ENCODE data around the gene TIMELESS. TPM values are rescaled to one million over a fixed set of nuclear protein-coding genes. Genes with fewer than 3 reads are reported as not detected.
A peak's percentile ranks its signal among the peaks of the same experiment; 100 is the strongest.

TIMELESS gene
- total RNA-seq, 3 donors from 2014 or later, result 7.7 to 14.3 (median 8.4) TPM

- Histone ChIP-seq H3K36me3 (ENCODE audit: low read depth) (no peaks in the 10 kb centered on the region), H3K9me3 (no peaks in the 10 kb centered on the region), H3K4me1 (ENCODE audit: low read depth) (peaks cover 9% of the 10 kb centered on the region), H3K4me3 (peak overlapping the region; percentile 72)
- intact Hi-C loops (cut with DNase I, micrococcal nuclease), result no loop called here
- DNase-seq (peak; percentile 51 to 68 (median 60)), ATAC-seq (peak; percentile 59)
- TF ChIP-seq, protein P1, sequence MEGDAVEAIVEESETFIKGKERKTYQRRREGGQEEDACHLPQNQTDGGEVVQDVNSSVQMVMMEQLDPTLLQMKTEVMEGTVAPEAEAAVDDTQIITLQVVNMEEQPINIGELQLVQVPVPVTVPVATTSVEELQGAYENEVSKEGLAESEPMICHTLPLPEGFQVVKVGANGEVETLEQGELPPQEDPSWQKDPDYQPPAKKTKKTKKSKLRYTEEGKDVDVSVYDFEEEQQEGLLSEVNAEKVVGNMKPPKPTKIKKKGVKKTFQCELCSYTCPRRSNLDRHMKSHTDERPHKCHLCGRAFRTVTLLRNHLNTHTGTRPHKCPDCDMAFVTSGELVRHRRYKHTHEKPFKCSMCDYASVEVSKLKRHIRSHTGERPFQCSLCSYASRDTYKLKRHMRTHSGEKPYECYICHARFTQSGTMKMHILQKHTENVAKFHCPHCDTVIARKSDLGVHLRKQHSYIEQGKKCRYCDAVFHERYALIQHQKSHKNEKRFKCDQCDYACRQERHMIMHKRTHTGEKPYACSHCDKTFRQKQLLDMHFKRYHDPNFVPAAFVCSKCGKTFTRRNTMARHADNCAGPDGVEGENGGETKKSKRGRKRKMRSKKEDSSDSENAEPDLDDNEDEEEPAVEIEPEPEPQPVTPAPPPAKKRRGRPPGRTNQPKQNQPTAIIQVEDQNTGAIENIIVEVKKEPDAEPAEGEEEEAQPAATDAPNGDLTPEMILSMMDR (IDR thresholded peaks at IDR 0.05), result no peak
Observed at GRCh38 chr12:56469007-56469930, 20.0 kb upstream of the TIMELESS start.

GRCh38 chr12:56468216-56469006 is 19.2 kb upstream of the TIMELESS start, which contains the start of gene SPRYD4:
TSS of gene SPRYD4 (plus strand) at chr12:56468578. CDS start at chr12:56468592, 14 bp downstream.
- H3K4me1 ChIP-seq (ENCODE audit: low read depth), result peaks cover 9% of the 10 kb centered on the region
- peak; percentile 95 to 96 (median 95) for DNase-seq
- intact Hi-C loops (cut with DNase I, micrococcal nuclease), result no loop called here
- H3K36me3 ChIP-seq (ENCODE audit: low read depth), result no peaks in the 10 kb centered on the region
- no peaks in the 10 kb centered on the region for H3K9me3 ChIP-seq
- ATAC-seq, result peak; percentile 98
- TF ChIP-seq, protein P1 (IDR thresholded peaks at IDR 0.05), result peak; percentile 31
- H3K4me3 ChIP-seq, result peak within 1 kb of the TSS; percentile 72

GRCh38 chr12:56462565-56462964 is 13.3 kb upstream of the TIMELESS start:
- TF ChIP-seq, protein P1 (IDR thresholded peaks at IDR 0.05), result no peak
- no peaks in the 10 kb centered on the region for H3K36me3 ChIP-seq (ENCODE audit: low read depth)
- intact Hi-C loops (cut with DNase I, micrococcal nuclease), result no loop called here
- H3K9me3 ChIP-seq, result no peaks in the 10 kb centered on the region
- H3K4me1 ChIP-seq (ENCODE audit: low read depth), result no peaks in the 10 kb centered on the region
- ATAC-seq (no peak), DNase-seq (no peak)
- H3K4me3 ChIP-seq, result no peak overlapping the region

- DNase-seq (no peak), ATAC-seq (no peak)
- Histone ChIP-seq H3K36me3 (ENCODE audit: low read depth) (no peaks in the 10 kb centered on the region), H3K4me1 (ENCODE audit: low read depth) (no peaks in the 10 kb centered on the region), H3K9me3 (no peaks in the 10 kb centered on the region), H3K4me3 (no peak overlapping the region)
- TF ChIP-seq, protein P1 (IDR thresholded peaks at IDR 0.05), result no peak
- intact Hi-C loops (cut with DNase I, micrococcal nuclease), result no loop called here
Observed at GRCh38 chr12:56461235-56462159, 12.3 kb upstream of the TIMELESS start.

GRCh38 chr12:56457817-56458216 is 8.6 kb upstream of the TIMELESS start:
- no peak for ATAC-seq
- intact Hi-C loops (cut with DNase I, micrococcal nuclease), result no loop called here
- Histone ChIP-seq H3K36me3 (ENCODE audit: low read depth) (no peaks in the 10 kb centered on the region), H3K4me1 (ENCODE audit: low read depth) (no peaks in the 10 kb centered on the region), H3K9me3 (no peaks in the 10 kb centered on the region), H3K4me3 (no peak overlapping the region)
- DNase-seq, result no peak
- TF ChIP-seq, protein P1 (IDR thresholded peaks at IDR 0.05), result no peak

All from mucosa of descending colon (tissue), 3 donors.